GM21723 (cell line): ENCODE data around the gene CAMK2B.
"Not testable (repeated sequence)": the region's sequence is repeated elsewhere in the genome, so short reads cannot be mapped to it uniquely, and the experiment has no call there.

ENCODE experiments used
- ATAC-seq: cut with Tn5 transposase; IDR thresholded peaks from one replicate; pipeline ENCODE4 v1.9.1; 2021; ENCODE audit warnings: mild to moderate bottlenecking, moderate library complexity; ENCODE audit not compliant: unreplicated experiment

CAMK2B gene

GRCh38 chr7:44219371-44220045, 105.9 kb downstream of the CAMK2B start:
- no peak for ATAC-seq

DNA sequence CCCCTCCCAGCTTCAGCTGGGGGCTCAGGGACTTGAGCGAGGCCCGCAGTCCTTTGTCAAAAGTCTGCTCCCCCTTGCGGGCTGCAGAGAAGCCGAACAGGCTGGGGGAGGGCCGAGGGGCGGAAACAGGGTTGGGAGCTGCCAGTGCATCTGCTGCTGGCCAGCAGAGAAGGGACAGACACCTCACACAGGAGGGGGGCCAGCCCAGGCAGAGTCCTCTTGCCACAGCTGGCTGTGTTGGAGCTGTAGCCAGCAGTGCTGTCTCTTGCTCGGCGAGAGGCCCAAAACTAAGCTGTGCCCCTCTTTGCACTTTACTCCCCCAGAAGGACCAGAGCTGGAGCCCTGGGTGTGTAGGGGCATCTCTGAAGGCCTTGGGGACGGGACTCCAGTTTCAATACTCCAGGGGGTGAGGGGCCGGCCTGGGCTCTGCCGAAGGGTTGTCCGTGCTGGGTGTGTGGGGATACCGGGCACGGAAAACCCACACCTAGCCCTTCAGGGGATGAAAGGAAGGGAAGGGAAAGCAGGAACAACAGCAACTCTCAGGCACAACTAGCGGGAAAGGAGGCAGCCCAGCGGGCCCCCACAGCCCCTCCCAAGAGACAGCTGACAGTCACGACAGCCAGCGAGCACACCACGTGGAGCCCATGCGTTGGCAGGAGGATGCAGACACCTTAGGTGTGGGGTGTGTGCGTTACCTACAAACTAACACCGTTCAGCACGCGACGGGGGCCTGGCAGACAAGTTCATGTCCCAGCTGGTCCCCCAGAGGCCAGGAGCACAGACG, 106.8 kb downstream of the CAMK2B start:
- no peak for ATAC-seq

- no peak for ATAC-seq
Measured at GRCh38 chr7:44217852-44218402, 107.5 kb downstream of the CAMK2B start.

GRCh38 chr7:44217223-44217714, 108.1 kb downstream of the CAMK2B start:
- ATAC-seq: no peak

GRCh38 chr7:44216521-44217222, 108.7 kb downstream of the CAMK2B start:
- ATAC-seq: no peak

DNA sequence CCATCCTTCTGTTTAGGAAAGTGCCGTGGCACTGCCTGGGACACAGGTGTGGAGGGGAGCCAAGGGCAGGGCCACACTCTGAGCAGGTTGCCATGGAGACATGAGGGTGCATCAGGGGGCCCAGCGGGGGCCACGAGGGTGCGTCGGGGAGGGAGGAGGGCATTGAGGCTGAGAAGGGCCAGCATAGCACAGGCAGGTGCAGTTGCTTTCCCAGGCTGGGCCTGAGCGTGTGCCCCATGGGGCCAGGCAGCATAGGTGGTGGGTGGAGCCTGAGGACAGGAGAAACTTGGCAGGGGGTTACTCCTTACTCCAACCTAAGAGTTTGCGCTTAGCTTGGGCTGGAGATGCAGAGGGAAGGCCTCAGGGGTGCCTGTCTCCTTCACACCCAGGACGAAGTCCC, 109.4 kb downstream of the CAMK2B start:
- no peak for ATAC-seq

GRCh38 chr7:44215531-44215930, 109.9 kb downstream of the CAMK2B start:
- no peak for ATAC-seq

- no peak for ATAC-seq
Measured at GRCh38 chr7:44213877-44214388, 111.5 kb downstream of the CAMK2B start.

DNA sequence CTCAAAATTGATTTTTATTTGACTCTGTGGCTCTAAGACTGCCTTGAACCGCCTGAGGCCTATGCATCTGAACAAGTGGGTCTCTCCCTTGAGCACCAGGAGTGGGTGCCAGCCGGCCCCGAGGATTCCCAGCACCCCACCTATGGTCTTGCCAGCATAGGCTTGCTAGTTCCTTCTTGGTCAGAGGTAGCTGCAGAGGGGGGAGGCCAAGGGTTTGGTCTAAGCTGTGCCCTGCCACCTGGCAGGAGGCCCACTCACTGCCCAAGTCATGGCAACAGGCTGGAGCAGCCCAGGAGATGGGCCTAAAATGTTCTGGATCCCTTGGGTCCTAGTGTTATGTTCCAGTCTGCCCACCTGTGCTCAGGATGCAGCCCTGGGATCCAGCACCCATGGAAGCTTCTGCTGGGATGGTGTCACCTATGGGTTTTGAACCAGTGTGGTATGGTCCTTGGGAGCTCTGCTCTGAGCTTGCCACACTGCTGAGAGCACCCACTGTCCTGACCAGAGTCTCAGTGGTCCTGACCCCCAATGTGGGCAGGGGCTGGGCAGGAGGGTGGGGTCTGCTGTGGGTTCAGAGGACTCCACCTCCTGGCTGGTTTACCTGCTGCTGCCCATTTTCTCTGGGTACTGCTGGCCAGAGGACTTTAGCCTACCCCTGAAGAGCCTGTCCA, 112.1 kb downstream of the CAMK2B start:
- ATAC-seq: no peak

DNA sequence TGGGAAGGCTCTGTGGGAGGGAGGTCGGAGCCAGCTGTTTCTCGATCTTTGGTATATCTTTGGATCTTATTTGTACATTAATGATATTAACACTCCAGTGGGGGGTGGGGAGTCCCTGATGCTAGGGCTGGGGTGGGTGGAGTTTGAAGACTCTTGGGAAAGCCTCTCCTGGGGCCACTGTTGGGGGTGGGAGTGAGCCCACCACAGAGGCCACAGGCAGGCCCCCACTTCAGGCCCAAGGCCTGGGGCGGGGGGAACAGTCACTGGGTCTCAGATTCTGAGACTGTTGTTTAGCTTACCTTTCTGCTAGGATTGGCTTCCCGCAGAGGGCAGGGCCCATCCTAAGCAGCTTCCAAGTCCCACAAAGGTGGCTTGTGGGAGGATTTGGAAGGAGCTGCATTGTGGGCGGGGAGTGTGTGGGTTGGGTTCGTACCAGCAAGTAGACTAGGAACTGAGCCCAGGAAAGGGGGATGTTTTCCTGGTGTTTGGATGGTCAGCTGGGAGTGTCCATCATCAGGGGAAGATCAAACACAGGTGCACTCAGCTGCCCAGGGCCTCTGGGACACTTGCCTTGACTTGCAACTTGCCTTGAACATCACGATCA, 112.7 kb downstream of the CAMK2B start:
- ATAC-seq: no peak

DNA sequence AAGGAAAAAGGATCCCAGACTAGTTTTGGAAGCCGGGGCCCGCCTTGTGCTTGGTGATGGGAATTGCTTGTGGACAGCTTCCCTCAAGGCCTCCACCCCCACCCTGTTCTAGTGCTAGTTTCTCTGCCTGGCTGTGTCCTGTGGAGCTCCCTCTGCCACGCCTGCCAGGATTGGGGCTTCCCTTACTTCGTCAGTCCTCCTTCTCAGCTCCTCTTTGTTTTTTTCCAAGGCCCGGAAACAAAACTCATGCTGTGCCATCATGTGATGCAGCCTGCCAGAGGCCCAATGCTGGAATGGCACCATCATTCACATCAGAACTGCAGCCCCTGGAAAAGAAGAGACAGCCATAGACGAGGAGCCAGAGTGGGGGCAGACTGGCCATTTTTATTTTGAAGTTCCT, 113.4 kb downstream of the CAMK2B start:
- ATAC-seq: no peak

- ATAC-seq: no peak
Measured at GRCh38 chr7:44211126-44211675, 114.2 kb downstream of the CAMK2B start.

DNA sequence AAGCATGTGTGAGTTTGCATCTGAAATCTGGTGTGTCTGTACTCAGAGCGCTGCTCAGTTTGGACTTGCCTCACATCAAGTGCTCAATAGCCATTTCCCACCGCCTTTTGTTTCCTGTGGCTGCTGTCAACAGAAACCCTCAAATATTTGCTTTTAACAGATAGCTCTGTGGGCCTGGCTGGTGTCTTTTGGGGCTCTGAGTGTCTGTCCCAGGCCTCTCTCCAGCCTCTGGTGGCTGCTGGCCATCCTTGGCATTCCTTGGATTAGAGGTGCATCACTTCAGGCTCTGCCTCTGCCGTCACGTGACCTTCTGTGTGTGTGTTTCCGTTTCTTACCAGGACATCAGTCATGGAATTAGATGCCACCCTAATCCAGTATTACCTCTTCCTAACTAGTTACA, 115.3 kb downstream of the CAMK2B start:
- ATAC-seq: no peak

GRCh38 chr7:44208085-44208484, 117.3 kb downstream of the CAMK2B start:
- ATAC-seq: no peak

DNA sequence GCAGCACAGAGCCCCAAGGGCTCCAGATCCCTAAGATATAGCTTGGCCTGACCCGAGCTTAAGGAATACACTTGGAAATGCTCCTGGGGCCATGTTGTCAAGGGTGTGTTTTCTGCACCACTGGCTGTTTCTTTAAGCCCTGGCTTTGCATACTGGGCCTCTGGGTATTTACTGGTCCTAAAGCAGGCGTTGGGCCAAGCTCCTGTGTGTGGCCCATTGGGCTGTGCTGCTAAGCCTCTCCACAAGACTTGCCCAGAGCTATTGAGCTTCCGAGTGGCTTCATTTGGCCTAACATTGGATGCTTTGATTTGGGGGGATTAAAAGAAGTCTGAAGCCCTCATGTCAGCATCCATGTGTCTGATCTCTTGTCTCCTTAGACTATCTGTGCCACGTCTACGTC, 119.4 kb downstream of the CAMK2B start:
- no peak for ATAC-seq

DNA sequence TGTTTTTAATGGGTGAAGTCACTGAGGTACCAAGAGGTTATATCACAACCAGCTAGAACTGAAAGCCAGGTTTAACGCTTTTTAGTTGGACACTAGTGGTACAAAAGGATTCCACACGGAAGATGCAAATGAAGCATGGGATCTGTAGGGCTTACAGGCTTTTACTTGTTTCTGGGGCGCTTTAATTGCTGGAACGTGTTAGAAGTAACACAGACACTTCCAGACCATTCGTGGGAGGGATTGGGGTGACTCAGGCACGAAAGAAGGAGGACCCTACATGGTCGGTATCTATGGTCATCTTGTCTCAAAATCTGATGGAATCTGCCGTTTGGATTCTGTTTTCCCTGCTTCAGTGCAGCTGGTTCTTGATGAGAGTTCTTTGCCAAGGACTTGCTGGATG, 123.6 kb downstream of the CAMK2B start:
- ATAC-seq: no peak

GRCh38 chr7:44200699-44201461, 124.5 kb downstream of the CAMK2B start, which contains the start of gene YKT6:
YKT6 (plus strand) TSS chr7:44200978; CDS start chr7:44201136, 158 bp downstream.
- ATAC-seq: peak; percentile 99

GRCh38 chr7:44200163-44200562, 125.2 kb downstream of the CAMK2B start:
- ATAC-seq: not testable (repeated sequence)

DNA sequence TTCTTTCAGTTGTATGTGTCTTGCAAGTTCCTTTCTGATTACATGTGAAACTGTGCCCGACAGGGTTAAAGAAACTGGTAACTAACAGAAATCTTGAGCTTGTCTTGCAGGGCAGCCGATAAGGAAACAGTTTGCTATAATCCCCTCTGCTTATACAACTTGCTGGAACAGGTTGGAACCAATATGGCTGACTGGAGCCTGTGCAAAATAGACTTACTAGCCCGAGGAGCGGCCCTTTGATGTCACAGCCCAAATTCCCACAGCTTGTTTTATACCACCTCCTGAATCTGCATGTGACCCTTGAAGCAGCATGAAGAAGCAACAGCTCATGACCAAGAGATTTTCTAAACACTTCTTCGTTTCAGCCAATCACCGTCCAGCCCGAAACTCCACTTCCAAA, 127.9 kb downstream of the CAMK2B start:
- no peak for ATAC-seq
